ENCODE results near the gene KDM2B.

Gene KDM2B

GRCh38 chr12:121518656-121519055 lies 62.2 kb downstream of the KDM2B start:
- no peak overlapping the region for H3K27ac ChIP-seq
- no peak for TF ChIP-seq ZFX (IDR thresholded peaks at IDR 0.05; ENCODE audit: borderline replicate concordance)
- TF ChIP-seq, protein P1, sequence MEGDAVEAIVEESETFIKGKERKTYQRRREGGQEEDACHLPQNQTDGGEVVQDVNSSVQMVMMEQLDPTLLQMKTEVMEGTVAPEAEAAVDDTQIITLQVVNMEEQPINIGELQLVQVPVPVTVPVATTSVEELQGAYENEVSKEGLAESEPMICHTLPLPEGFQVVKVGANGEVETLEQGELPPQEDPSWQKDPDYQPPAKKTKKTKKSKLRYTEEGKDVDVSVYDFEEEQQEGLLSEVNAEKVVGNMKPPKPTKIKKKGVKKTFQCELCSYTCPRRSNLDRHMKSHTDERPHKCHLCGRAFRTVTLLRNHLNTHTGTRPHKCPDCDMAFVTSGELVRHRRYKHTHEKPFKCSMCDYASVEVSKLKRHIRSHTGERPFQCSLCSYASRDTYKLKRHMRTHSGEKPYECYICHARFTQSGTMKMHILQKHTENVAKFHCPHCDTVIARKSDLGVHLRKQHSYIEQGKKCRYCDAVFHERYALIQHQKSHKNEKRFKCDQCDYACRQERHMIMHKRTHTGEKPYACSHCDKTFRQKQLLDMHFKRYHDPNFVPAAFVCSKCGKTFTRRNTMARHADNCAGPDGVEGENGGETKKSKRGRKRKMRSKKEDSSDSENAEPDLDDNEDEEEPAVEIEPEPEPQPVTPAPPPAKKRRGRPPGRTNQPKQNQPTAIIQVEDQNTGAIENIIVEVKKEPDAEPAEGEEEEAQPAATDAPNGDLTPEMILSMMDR (IDR thresholded peaks at IDR 0.05), result no peak

DNA sequence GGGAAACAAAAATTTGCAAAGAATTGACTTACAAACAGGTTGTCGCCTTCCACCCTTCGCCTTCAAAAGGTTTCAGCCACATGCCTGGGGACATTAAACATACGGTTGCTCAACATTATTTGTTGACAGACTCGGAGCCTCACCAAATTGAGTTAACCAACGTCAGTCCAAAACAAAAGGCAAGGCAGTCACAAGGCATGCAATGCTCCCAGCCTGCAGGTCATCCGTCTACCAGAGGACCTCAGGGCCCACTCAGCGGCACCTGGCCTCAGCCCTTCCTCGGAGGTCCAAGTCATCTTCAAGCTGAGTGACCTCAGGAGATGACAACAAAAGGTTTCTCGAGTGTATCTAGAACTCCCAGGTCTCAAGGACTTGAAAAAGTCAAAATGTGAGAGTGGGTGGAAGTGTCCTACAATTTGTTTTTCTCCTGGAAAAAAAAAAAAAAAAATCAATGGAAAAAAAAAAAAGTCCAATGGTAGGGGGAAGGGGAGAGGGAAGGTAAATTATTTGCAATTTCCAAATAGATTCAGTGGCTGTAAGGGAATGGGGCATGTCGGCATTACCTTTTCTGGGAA lies 64.3 kb downstream of the KDM2B start:
- H3K27ac ChIP-seq, result peak overlapping the region; percentile 14
- TF ChIP-seq, protein P1 (IDR thresholded peaks at IDR 0.05), result no peak
- no peak for TF ChIP-seq ZFX (IDR thresholded peaks at IDR 0.05; ENCODE audit: borderline replicate concordance)

DNA sequence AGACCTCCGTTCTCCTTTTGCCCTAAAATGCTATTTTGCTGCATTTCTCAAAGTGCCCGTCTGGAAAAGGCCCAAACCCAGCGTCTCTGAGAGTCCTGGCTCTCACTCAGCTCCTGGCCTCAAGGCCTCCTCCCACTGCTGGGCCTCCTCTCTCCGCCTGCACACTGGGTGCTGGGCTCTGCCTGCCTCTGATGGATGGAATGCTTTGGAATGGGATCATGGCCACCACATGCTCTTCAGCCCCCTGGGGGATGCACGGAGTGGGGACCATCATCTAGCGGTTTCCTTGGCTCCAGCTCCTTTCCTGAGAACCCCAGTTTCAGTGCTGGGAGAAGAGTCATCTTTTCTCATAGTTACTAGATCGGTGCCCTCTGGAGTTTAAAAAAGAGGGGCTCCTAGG lies 65.2 kb downstream of the KDM2B start:
- 0 out of 2 replicates have a peak overlapping the region, but pooled peaks have one; percentile 14 for H3K27ac ChIP-seq

GRCh38 chr12:121514184-121514742 lies 66.6 kb downstream of the KDM2B start:
- TF ChIP-seq, protein P1 (IDR thresholded peaks at IDR 0.05), result no peak
- no peak for TF ChIP-seq ZFX (IDR thresholded peaks at IDR 0.05; ENCODE audit: borderline replicate concordance)
- peak overlapping the region; percentile 61 for H3K27ac ChIP-seq

More for the DNA sequence above, 65.2 kb downstream of the KDM2B start:
- TF ChIP-seq, protein P1 (IDR thresholded peaks at IDR 0.05), result no peak
- no peak for TF ChIP-seq ZFX (IDR thresholded peaks at IDR 0.05; ENCODE audit: borderline replicate concordance)

DNA sequence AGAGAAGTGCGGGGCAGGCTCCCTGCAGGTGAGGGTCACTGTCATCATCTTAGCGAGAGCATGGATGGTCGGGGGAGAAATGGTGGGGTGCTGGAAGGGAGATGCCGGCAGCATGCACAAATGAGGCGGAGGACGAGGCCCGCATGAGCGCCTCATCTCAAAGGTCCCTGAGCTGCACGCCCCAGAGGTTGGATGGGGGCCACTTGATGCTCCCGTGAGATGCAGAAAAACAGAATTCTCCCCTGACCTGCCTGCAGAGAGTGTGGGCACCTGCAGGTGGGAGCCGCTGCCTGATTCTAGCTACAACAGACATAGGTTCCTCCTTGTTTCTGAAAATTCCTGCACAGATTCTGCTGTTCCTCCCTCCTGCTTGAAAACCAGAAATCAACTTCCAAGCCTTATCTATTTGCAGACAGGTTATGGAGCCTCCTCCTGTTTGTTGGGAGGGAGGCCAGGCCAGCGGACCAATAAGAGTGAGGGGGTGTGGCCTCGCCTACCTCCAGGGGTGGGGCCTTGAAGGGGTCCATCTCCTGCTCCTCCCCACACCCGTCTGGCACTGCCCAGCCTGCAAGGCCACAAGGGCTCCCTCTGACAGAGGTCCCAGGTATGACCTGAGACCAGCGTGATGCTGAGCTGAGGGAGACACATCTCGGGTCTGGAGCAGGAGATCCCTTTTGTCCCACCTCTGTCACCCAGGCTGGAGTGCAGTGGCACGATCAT lies 67.2 kb downstream of the KDM2B start:
- H3K27ac ChIP-seq, result peak overlapping the region; percentile 61
- no peak for TF ChIP-seq ZFX (IDR thresholded peaks at IDR 0.05; ENCODE audit: borderline replicate concordance)
- TF ChIP-seq, protein P1 (IDR thresholded peaks at IDR 0.05), result peak; percentile 16; the same call in 1 of the 2 replicates

DNA sequence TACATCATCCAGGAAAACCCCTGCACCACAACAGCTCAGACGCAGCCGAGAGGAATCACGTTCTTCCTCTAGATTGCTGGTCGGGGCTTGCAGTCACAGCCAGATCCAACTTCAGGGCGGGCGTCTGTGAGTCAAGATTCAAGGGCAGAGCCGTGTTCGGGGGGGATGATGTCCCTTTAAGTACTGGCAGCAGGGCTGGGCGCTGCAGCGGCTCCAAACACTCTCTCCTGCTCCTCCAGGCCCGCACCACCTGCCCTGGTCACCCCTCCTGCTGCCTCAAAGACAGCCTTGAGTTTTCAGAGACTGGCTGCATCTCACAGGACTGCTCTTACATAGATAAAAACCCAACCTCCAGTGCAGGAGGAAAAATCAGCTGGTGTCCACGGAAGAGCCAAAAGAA lies 68.3 kb downstream of the KDM2B start:
- TF ChIP-seq, protein P1 (IDR thresholded peaks at IDR 0.05), result no peak
- no peak for TF ChIP-seq ZFX (IDR thresholded peaks at IDR 0.05; ENCODE audit: borderline replicate concordance)
- H3K27ac ChIP-seq, result no peak overlapping the region

DNA sequence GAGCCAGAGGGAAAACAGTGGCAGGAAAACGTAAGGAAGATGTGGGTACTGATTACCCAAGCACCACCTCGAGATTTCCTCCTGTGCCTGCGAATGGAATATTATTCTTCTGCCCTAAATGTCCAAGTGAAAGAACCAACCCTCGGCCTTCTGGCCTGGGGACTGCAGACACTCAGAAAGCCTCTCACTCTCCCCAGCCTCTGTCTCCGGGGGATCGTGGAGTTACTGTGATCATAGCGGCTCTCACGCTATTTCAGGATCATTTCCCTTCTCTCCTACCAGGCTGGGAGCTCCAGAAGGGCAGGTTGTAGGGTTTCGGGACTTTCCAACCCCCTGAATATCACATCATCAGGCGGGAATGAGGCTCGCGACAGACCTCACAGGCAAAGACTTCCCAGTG lies 68.9 kb downstream of the KDM2B start:
- TF ChIP-seq, protein P1 (IDR thresholded peaks at IDR 0.05), result no peak
- TF ChIP-seq ZFX (IDR thresholded peaks at IDR 0.05; ENCODE audit: borderline replicate concordance), result no peak
- H3K27ac ChIP-seq, result no peak overlapping the region

Data from 22Rv1 (cell line).